ENCODE measurements around the gene RDX.
"Not testable (repeated sequence)": the region's sequence is repeated elsewhere in the genome, so short reads cannot be mapped to it uniquely, and the experiment has no call there.

- TF ChIP-seq CTCF, POLR2A (IDR thresholded peaks at IDR 0.05): not testable (repeated sequence)
These were observed 15.8 kb downstream of the RDX start for GRCh38 chr11:110280595-110280994.

All from esophagus squamous epithelium (tissue), 4 donors.